Keratinocyte (primary cell): ENCODE measurements around the gene GPBAR1. TPM values are rescaled to one million over a fixed set of nuclear protein-coding genes. Genes with fewer than 3 reads are reported as not detected.

Experiments used
- DNase-seq: peaks from one replicate; pipeline ENCODE4 v3.0.0-alpha.2; 2011; ENCODE audit warnings: low read depth, missing footprints, low spot score
- FAIRE-seq: peaks from 2 replicates; lab custom pipeline; 2011; peaks lifted over from hg19 to GRCh38; lab: Jason Lieb, UNC
- H2AFZ ChIP-seq: 2 replicates; pipeline ENCODE4 v1.6.0; 2012; ENCODE audit warnings: low read length, control low read depth, inconsistent platforms; ENCODE audit not compliant: control insufficient read depth
- H3K27ac ChIP-seq: 2 replicates; pipeline ENCODE4 v1.5.1; 2011; ENCODE audit warnings: low read length; ENCODE audit not compliant: control insufficient read depth, insufficient read depth
- H3K27me3 ChIP-seq: 3 replicates; pipeline ENCODE4 v1.6.0; 2011; ENCODE audit warnings: low read length; ENCODE audit not compliant: control insufficient read depth, insufficient read depth; ENCODE audit errors: extremely low read depth
- H3K36me3 ChIP-seq, 2 experiments: 2 replicates in 1 of 2; 3 replicates in 1 of 2; pipeline ENCODE4 v1.5.1; 2011; ENCODE audit warnings: low read length in 2 of 2, mild to moderate bottlenecking in 1 of 2; ENCODE audit not compliant: control insufficient read depth in 2 of 2, insufficient read depth in 2 of 2; ENCODE audit errors: extremely low read depth in 1 of 2
- H3K4me1 ChIP-seq: 3 replicates; pipeline ENCODE4 v1.5.1; 2011; ENCODE audit warnings: low read length; ENCODE audit not compliant: control insufficient read depth, insufficient read depth; ENCODE audit errors: extremely low read depth
- H3K4me2 ChIP-seq: 3 replicates; pipeline ENCODE4 v1.6.0; 2011; ENCODE audit warnings: low read depth, low read length; ENCODE audit not compliant: control insufficient read depth, insufficient read depth; ENCODE audit errors: extremely low read depth
- H3K4me3 ChIP-seq, 3 experiments: fragments of 200-600 bp in 1 of 3; sonication (generic) in 1 of 3; 2 replicates in 2 of 3; 3 replicates in 1 of 3; pipeline ENCODE4 v1.5.1; 2011 to 2016; ENCODE audit warnings: low read length in 3 of 3, mild to moderate bottlenecking in 3 of 3, control low read depth in 2 of 3, inconsistent platforms in 1 of 3, low read depth in 1 of 3, mixed read lengths in 1 of 3, mixed run types in 1 of 3, moderate library complexity in 1 of 3; ENCODE audit not compliant: control insufficient read depth in 2 of 3, insufficient read depth in 2 of 3; ENCODE audit errors: extremely low read depth in 1 of 3
- H3K79me2 ChIP-seq: 2 replicates; pipeline ENCODE4 v1.6.0; 2012; ENCODE audit warnings: low read length; ENCODE audit not compliant: control insufficient read depth, insufficient read depth
- H3K9ac ChIP-seq: 3 replicates; pipeline ENCODE4 v1.6.0; 2011; ENCODE audit warnings: low read length; ENCODE audit not compliant: control insufficient read depth, insufficient read depth; ENCODE audit errors: extremely low read depth
- H3K9me1 ChIP-seq: 3 replicates; pipeline ENCODE4 v1.6.0; 2011; ENCODE audit warnings: low read length; ENCODE audit not compliant: control insufficient read depth, insufficient read depth; ENCODE audit errors: extremely low read depth
- H3K9me3 ChIP-seq: 2 replicates; pipeline ENCODE4 v1.5.1; 2012; ENCODE audit warnings: low read depth, low read length; ENCODE audit not compliant: control insufficient read depth
- H4K20me1 ChIP-seq: 3 replicates; pipeline ENCODE4 v1.6.0; 2011; ENCODE audit warnings: low read length; ENCODE audit not compliant: control insufficient read depth, insufficient read depth; ENCODE audit errors: extremely low read depth
- CTCF ChIP-seq, 3 experiments: IDR thresholded peaks in 1 of 3; conservative IDR thresholded peaks in 1 of 3; optimal IDR thresholded peaks in 1 of 3; 2 replicates in 2 of 3; 3 replicates in 1 of 3; pipeline versions ENCODE3 to v1.5.1; 2011; ENCODE audit warnings: low read length in 3 of 3, mild to moderate bottlenecking in 3 of 3, moderate library complexity in 2 of 3, control low read depth in 1 of 3, inconsistent platforms in 1 of 3; ENCODE audit not compliant: insufficient read depth in 2 of 3; ENCODE audit errors: extremely low read depth in 1 of 3
- EZH2 ChIP-seq: IDR thresholded peaks from one replicate; pipeline ENCODE4 v1.6.1; 2012; ENCODE audit warnings: inconsistent platforms, mild to moderate bottlenecking, low read length, moderate library complexity
- dilution Hi-C: fragments of 300-500 bp; cut with MboI; formaldehyde crosslinking; loops from one replicate; pipeline ENCODE4 v1.7.0; 2020; ENCODE audit warnings: low sequenced_read_pairs; ENCODE audit not compliant: extremely low pct_ligation_motif_present
- polyA plus RNA-seq, 5 experiments: library from polyadenylated mRNA; depleted of rRNA in 3 of 5; stranded (reverse) in 3 of 5; stranded (forward) in 1 of 5; unstranded in 1 of 5; fragments of >200 nt; gene quantifications; 1 replicate in 1 of 5; 2 replicates in 3 of 5; 3 replicates in 1 of 5; pipeline versions ENCODE4 v1.2.1 to v1.2.3, GENCODE V29; 2011 to 2012; ENCODE audit warnings: missing spikeins in 2 of 5, low read depth in 1 of 5, low replicate concordance in 1 of 5

GPBAR1 gene
- polyA plus RNA-seq, 1 donor (not counting 4 experiments of a cell fraction or from before 2014, with no cell fraction given) = 0.12 TPM

GRCh38 chr2:218229239-218229638 is 31.6 kb upstream of the GPBAR1 start:
- Histone ChIP-seq H3K27ac (peak overlapping the region; percentile 73), H3K79me2 (peaks cover 67% of the 10 kb centered on the region), H3K4me1 (peaks cover 31% of the 10 kb centered on the region), H3K36me3 (peaks cover 35 to 37% of the 10 kb centered on the region in 2 experiments), H3K4me3 (peak overlapping the region in 1 of 3 experiments; percentile 3), H4K20me1 (peaks cover 32% of the 10 kb centered on the region), H3K4me2 (peak overlapping the region; percentile 65), H3K9ac (no peak overlapping the region), H3K27me3 (no peaks in the 10 kb centered on the region), H2AFZ (no peak overlapping the region), H3K9me1 (no peaks in the 10 kb centered on the region), H3K9me3 (no peaks in the 10 kb centered on the region)
- no peak for TF ChIP-seq CTCF (optimal IDR thresholded peaks at IDR 0.05 in 1 of 3, IDR thresholded peaks at IDR 0.05 in 1 of 3, conservative IDR thresholded peaks at IDR 0.05 in 1 of 3; ENCODE audit: extremely low read depth in 1 of 3, insufficient read depth in 2 of 3, low read length in 3 of 3)
- TF ChIP-seq EZH2 = no peak
- FAIRE-seq (no peak), DNase-seq (no peak)
- dilution Hi-C loops = no loop called here

GRCh38 chr2:218229851-218230250 is 31.0 kb upstream of the GPBAR1 start:
- H3K36me3 ChIP-seq = peaks cover 37% of the 10 kb centered on the region in 2 experiments
- dilution Hi-C loops = no loop called here
- peak overlapping the region in 2 of 3 experiments; percentile 3 to 21 for H3K4me3 ChIP-seq
- peaks cover 26% of the 10 kb centered on the region for H4K20me1 ChIP-seq
- H3K27ac ChIP-seq = peak overlapping the region; percentile 73
- H3K4me1 ChIP-seq = peaks cover 31% of the 10 kb centered on the region
- H3K9ac ChIP-seq = peak overlapping the region; percentile 30
- DNase-seq (no peak), FAIRE-seq (peak; percentile 9)
- no peaks in the 10 kb centered on the region for H3K9me1 ChIP-seq
- no peaks in the 10 kb centered on the region for H3K27me3 ChIP-seq
- H2AFZ ChIP-seq = no peak overlapping the region
- H3K79me2 ChIP-seq = peaks cover 66% of the 10 kb centered on the region
- H3K4me2 ChIP-seq = peak overlapping the region; percentile 65
- no peak for TF ChIP-seq CTCF (optimal IDR thresholded peaks at IDR 0.05 in 1 of 3, IDR thresholded peaks at IDR 0.05 in 1 of 3, conservative IDR thresholded peaks at IDR 0.05 in 1 of 3; ENCODE audit: extremely low read depth in 1 of 3, insufficient read depth in 2 of 3, low read length in 3 of 3)
- no peaks in the 10 kb centered on the region for H3K9me3 ChIP-seq
